GM18502 (cell line): ENCODE results near the gene WDR7.
A peak's percentile ranks its signal among the peaks of the same experiment; 100 is the strongest.

Source experiments
- ATAC-seq: cut with Tn5 transposase; IDR thresholded peaks from one replicate; pipeline ENCODE4 v1.9.1; 2021; ENCODE audit warnings: mild to moderate bottlenecking; ENCODE audit not compliant: unreplicated experiment, poor library complexity

The WDR7 gene

DNA sequence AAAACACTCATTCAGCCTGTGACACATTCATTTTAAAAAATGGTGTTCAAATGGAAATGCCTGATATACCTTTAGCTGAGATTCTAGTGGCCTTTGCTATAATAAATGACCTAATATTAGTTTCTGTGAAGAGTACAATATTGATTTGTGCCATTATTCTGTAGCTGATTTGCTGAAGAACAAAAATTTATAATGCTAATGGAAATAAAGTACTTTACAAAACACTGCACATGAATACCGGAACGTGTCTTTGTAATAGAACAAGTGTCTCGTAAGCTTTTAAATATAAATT, 138.7 kb downstream of the WDR7 start:
- ATAC-seq = no peak

DNA sequence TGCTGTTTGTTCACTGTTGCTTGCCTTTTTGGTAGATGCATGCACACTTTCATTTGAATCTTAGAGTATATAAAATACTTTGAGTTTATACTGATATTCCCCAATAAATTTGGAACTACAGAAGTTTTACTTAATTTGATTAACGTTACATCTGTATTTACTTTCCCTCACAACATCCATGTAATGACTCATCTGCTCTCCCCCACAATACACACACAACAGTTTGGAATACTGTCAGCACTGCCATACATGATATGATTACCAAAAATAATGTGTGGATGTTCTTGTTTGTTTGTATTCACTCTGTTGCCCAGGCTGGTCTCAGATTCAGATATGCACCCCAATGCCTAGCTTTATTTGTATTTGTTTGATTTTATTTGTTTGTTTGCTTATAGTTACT, 144.2 kb downstream of the WDR7 start:
- no peak for ATAC-seq

GRCh38 chr18:56799756-56800155, 148.6 kb downstream of the WDR7 start:
- ATAC-seq = no peak

DNA sequence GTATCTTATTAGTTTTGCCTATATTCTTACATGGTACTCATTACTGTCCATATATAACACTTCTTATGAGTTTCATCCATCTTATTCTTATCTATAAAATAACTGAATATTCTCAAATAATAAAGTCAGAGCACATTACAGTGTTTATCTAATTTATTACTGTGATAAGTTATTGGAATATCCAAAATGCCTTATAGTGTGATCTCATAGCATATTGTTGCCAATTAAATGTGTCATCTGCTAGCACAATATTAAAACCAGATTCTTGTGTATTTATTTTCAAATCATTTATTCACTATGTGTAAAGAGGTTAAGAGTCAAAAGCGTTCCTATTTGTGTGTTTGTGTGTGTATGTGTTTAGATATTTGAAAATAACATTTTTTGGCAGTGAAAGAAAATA, 151.9 kb downstream of the WDR7 start:
- ATAC-seq = no peak

GRCh38 chr18:56804395-56804794, 153.2 kb downstream of the WDR7 start:
- peak; percentile 75 for ATAC-seq

- no peak for ATAC-seq
Measured at GRCh38 chr18:56807901-56808300, 156.7 kb downstream of the WDR7 start.

DNA sequence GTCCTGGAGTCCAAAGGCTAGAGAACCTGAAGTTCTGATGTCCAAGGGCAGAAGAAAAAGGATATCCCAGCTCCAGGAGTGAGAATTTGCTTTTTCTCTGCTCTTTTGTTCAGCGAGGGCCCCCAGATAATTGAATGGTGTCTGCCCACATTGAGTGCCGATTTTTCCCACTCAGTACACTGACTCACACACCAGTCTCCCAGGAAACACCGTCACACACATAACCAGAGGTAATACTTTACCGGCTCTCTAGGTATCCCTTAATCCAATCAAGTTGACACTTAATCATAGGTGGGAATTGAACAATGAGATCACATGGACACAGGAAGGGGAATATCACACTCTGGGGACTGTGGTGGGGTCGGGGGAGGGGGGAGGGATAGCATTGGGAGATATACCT, 161.5 kb downstream of the WDR7 start:
- ATAC-seq = no peak

DNA sequence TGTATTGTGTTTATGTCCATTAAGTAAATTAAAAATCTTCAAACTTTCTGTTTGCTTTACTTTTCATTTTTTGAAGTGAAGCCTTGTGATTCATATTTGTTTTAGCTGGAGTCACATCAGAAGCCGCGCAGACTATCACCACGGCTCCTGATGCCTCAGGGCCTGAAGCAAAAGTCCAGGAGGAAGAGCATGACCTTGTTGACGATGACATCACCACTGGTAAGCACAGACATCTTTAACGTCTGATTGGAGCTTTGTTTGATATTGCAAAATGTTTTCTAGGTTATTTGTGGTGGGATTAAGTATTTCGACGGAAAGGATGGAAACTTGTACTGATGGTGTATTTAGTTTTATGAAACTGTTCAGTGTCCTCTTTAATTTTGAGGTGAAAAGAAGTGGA, 164.8 kb downstream of the WDR7 start:
- ATAC-seq = no peak

- ATAC-seq = no peak
Measured at GRCh38 chr18:56823986-56824565, 172.9 kb downstream of the WDR7 start.

GRCh38 chr18:56825321-56825720, 174.2 kb downstream of the WDR7 start:
- ATAC-seq = no peak

DNA sequence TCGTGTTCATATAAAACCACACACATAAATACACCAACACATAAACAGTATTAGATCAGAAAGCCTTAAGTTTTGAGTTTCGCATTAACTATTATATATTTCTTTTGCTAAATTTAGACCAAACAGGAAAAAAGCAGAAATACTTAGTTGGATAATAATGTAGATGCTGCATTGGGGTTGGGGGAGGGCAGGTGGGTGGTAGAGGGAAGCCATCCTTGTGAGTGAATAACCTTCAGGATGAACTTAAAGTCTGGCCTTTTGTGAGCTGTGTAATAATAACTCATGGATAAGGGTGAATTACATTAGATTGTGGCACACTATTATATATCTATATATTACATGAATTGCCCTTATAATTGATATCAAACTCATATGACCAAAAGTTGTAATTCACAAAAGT, 174.7 kb downstream of the WDR7 start:
- ATAC-seq = no peak

GRCh38 chr18:56831988-56832387, 180.8 kb downstream of the WDR7 start:
- no peak for ATAC-seq

GRCh38 chr18:56835331-56835730, 184.2 kb downstream of the WDR7 start:
- no peak for ATAC-seq

DNA sequence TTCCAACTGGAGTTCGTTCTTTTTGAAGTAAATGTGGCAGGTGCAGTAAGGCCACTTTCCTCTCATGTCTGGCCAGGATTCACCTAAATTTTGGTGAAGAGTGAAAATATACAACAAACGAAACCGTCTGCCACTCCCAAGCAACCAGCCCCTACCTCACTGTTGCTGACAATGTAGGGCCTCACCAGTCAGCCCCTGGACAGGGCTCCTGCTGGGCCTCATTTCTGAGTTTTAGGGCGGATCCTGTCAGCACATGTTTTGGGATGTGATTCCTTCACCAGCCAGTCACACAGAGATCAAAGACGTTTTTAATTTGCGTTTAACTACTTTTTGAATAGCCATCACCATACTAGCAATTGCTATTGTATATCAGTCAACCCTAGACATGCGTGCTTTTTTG, 185.0 kb downstream of the WDR7 start:
- no peak for ATAC-seq

GRCh38 chr18:56841836-56842235, 190.7 kb downstream of the WDR7 start:
- no peak for ATAC-seq

- no peak for ATAC-seq
Measured at GRCh38 chr18:56843241-56843640, 192.1 kb downstream of the WDR7 start.

GRCh38 chr18:56844556-56844955, 193.4 kb downstream of the WDR7 start:
- ATAC-seq = no peak

DNA sequence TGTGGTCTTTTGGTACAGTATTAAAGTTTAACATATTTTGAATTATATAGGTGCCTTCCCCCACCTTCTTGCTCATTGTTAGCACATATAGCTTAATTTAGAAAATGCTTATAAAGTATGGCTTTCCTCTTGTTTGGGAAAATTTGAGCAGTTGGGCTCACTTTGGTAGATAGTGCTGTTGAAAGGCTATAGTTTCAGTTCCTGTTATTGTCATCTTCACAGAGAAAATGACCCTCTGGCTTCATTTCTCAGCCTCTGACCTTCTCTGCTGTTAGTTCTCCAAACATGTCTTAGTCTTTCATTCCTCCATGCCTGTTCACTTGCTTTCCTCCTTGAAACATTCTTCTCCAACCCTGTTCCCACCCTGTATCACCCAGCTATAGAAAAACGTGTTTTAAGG, 200.6 kb downstream of the WDR7 start:
- ATAC-seq = peak; percentile 80

GRCh38 chr18:56853961-56854360, 202.8 kb downstream of the WDR7 start:
- no peak for ATAC-seq

- no peak for ATAC-seq
Measured at GRCh38 chr18:56861244-56861643, 210.1 kb downstream of the WDR7 start.

DNA sequence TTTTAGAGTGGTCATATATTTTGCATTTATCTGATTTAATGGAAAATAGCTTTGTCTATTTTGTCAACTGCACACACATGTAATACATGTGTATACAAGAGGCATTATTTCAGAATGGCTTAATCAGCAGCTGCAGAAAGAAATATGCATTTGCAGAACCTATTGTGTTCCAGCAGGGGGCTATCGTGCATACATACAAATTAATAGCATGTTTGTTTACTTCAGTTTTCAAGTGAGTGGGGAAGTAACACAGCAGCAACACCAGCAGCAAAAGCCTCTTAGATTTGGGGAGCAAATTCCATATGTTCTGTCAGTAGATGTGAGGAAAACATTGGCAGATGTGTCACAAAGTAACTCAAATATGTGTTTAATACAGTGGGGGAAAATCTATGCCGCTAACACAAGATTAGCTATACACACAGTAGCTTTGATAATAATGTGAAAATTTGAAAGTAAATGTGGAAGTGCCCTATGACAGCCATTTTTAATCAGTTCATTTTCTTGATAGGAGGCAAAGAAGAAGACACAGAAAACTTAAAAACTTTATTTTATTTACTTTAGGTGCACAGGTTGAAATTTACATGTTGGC, 218.1 kb downstream of the WDR7 start:
- ATAC-seq = peak; percentile 67

DNA sequence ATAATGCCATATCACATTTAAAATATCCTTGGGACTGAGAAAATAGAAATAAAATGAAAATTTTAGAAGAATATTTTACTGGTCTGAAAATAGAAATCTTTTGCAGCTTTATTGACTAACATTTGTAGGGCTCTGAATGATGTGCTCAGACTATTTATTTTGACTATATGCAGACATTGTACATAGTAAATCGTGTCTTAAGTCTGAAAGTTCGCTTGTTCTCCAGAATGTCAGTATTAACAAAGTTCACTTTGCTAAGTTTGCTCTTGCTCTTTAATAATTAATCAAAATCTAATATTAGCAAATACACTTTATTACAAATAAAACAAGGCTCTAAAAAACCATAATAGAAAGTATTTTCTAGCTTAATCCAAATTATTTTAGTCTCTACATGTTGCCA, 219.8 kb downstream of the WDR7 start:
- no peak for ATAC-seq

DNA sequence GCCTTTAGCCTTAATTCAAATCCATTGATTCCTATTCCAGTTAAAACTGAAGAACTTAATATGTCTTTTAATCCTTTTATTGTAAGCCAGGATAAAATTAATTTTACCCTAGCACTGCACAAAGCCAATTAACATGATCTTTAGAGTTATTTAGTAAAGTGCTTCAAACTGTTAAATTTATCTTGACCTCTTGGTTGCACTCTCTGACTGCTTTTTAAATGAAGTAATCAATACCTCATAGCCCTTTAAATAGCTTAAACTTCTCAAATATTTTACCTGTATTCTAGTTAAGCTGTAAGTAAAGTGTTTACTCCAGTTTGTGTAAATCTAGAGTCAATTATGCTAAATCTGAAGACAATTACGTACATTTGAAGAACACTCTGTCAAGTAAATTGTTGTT, 221.0 kb downstream of the WDR7 start:
- no peak for ATAC-seq
